Kidney epithelial cell (primary cell): ENCODE results near the gene TMED6. TPM values are rescaled to one million over a fixed set of nuclear protein-coding genes. Genes with fewer than 3 reads are reported as not detected.

Experiments used
- DNase-seq: peaks from one replicate; pipeline ENCODE4 v3.0.0-alpha.2; 2010; ENCODE audit warnings: low read depth
- H3K27me3 ChIP-seq: 2 replicates; pipeline ENCODE4 v1.6.0; 2011; ENCODE audit warnings: low read length; ENCODE audit not compliant: control insufficient read depth, insufficient read depth
- H3K36me3 ChIP-seq: 2 replicates; pipeline ENCODE4 v1.5.1; 2011; ENCODE audit warnings: low read length; ENCODE audit not compliant: control insufficient read depth, insufficient read depth
- H3K4me3 ChIP-seq: 2 replicates; pipeline ENCODE4 v1.5.1; 2011; ENCODE audit warnings: low read depth, mild to moderate bottlenecking, control low read depth, low read length
- total RNA-seq: library from RNA; depleted of rRNA; stranded (reverse); fragments of >200 nt; gene quantifications from 2 replicates; pipeline ENCODE4 v1.2.3, GENCODE V29; 2015
- TF ChIP-seq, protein P1 (sequence below): IDR thresholded peaks from 2 replicates; pipeline ENCODE4 v1.5.1; 2011; ENCODE audit warnings: mild to moderate bottlenecking, moderate library complexity, low read length, control low read depth, inconsistent platforms; ENCODE audit not compliant: insufficient read depth, poor library complexity, severe bottlenecking

TMED6 gene
- total RNA-seq, 1 donor from 2014 or later, result not detected

DNA sequence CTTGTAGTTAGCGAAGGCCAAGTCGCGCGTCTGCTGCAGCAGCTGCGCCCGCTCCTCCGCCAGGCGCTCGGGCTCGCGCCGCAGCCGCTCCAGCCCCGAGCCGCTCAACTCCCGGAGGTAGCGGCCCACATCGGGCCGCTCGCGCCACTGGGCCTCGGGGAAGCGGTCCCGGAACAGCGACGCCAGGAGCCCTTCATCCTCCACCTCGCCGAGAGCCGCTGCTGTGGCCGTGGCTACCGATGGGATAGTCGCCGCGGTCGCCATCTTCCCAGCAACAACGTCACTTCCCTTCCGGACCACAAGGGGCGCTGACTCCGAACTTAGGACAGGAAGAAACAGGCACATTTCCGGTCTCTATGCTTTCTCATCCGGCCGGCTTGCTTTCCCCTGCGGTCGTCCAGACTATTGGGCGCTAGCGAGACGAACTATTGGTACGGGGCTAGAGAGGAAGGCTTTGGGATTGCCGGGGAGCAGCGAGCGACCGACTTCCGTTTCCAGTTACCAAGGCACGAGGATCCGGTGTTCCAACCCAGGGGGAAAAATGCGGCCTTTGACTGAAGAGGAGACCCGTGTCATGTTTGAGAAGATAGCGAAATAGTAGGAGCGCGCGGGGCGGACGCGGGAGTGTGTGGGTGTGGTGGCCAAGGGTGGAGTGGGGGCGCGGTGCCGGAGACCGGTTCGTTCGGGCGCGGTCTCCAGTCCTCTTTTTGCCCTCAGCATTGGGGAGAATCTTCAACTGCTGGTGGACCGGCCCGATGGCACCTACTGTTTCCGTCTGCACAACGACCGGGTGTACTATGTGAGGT is 12.1 kb downstream of the TMED6 start, which contains the start of the genes COG8 and NIP7:
COG8 (minus strand) TSS at position 276 of the 806 bp plus-strand sequence; CDS start at position 264, 12 bp downstream.
NIP7 (plus strand) TSS at position 484 of the 806 bp plus-strand sequence; CDS start at position 542, 58 bp downstream.
- TF ChIP-seq, protein P1, sequence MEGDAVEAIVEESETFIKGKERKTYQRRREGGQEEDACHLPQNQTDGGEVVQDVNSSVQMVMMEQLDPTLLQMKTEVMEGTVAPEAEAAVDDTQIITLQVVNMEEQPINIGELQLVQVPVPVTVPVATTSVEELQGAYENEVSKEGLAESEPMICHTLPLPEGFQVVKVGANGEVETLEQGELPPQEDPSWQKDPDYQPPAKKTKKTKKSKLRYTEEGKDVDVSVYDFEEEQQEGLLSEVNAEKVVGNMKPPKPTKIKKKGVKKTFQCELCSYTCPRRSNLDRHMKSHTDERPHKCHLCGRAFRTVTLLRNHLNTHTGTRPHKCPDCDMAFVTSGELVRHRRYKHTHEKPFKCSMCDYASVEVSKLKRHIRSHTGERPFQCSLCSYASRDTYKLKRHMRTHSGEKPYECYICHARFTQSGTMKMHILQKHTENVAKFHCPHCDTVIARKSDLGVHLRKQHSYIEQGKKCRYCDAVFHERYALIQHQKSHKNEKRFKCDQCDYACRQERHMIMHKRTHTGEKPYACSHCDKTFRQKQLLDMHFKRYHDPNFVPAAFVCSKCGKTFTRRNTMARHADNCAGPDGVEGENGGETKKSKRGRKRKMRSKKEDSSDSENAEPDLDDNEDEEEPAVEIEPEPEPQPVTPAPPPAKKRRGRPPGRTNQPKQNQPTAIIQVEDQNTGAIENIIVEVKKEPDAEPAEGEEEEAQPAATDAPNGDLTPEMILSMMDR, result peak; percentile 79
- Histone ChIP-seq H3K4me3 (peak within 1 kb of the TSS; percentile 85), H3K27me3 (no peaks in the 10 kb centered on the region), H3K36me3 (peaks cover 1% of the 10 kb centered on the region)
- peak; percentile 96 for DNase-seq

DNA sequence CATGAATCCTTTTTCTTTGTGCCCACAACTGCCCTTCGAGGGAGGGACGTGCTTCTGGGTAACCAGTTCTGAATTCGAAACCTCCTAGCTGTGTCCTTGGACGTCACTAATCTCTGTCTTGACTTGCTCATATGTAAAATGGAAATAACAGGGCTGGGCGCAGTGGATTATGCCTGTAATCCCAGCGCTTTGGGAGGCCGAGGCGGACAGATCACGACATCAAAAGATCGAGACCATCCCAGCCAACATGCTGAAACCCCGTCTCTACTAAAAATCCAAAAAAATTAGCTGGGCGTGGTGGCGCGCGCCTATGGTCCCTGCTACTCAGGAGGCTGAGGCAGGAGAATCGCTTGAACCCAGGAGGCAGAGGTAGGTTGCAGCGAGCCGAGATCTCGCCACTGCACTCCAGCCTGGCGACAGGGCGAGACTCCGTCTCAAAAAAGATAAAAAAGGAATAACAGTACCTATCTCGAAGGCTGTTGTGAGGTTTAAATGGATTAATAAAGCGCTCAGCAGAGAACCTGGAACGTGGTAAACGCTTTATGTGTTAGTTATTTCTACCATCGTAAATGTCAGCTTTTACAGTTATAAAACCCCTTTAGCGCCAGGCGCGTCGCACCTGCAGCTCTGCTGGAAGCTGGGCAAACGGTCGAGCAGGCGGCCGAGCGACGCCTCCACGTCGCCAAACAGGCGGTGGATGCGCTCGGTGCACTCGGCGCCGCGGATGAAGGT is 12.9 kb downstream of the TMED6 start:
- H3K4me3 ChIP-seq, result peak overlapping the region; percentile 85

DNA sequence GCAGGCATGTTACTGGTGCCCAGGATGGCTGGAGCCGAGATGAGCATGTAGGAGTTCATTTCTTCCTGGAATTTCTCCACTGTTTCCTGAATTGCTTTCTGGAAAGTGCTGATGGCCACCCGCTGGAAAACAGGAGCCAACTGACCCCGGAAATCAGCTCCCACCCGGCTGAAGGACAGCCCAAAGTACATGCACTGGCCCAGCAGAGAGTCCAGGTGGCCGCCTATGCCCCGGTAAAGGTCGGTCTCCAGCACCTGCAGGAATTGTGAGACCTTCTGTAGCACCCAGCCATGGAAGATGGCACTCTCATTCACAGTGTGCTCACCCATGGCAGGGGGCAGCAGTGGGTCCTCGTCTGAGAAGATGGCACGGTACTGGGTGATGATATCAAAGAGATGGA is 16.9 kb downstream of the TMED6 start:
- Histone ChIP-seq H3K36me3 (peaks cover 1% of the 10 kb centered on the region), H3K4me3 (no peak overlapping the region), H3K27me3 (no peaks in the 10 kb centered on the region)
- DNase-seq, result no peak
- TF ChIP-seq, protein P1, result no peak

More for the DNA sequence above, 12.9 kb downstream of the TMED6 start:
- DNase-seq, result no peak
- H3K36me3 ChIP-seq, result peaks cover 1% of the 10 kb centered on the region
- H3K27me3 ChIP-seq, result no peaks in the 10 kb centered on the region
- TF ChIP-seq, protein P1, result no peak

DNA sequence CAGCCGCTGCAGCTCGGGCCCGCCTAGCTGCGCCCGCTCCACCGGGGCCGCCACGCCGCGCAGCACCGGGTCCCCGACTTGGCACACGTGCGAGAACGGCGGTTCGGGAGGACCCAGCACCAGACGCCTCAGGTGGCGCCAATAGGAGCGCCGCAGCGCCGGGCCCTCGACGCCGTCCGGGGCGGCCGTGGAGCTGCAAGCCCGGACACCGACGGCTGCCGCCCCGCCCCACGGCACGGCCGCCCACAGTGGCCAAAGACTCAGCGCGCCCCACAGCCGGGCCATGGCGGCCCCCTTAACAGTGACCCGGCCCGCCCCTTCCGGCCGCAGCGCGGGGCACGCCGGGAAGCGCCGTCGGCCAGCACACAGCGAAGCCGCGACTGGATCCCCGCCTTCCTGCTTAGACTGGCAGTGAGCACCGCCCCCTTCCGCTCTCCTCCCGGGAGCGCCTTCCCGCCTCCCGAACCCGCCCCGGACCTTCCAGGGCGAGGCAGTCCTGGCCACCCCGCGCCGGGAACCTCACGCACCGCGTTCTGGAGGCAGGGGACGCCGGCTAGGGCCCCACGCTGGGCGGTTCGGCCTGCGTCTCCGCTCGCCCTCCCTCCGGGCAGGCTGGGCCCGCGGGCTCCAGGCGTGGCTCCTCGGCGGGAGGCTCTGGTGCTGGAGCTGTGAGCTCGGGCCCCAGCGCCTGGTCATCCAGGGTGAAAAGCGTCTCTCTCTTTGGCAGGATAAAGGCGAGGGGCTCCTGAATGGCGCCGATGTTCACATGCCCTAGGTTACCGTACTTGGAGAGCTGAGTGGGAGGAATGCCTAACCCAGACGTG is 21.1 kb downstream of the TMED6 start, which contains the start of gene PDF:
PDF (minus strand) TSS at position 303 of the 824 bp plus-strand sequence; CDS start at position 285, 18 bp downstream.
- Histone ChIP-seq H3K4me3 (peak within 1 kb of the TSS; percentile 60), H3K36me3 (peaks cover 1% of the 10 kb centered on the region), H3K27me3 (no peaks in the 10 kb centered on the region)
- peak; percentile 63 for DNase-seq
- TF ChIP-seq, protein P1, result no peak
